HG03139 (cell line): Measurements from ENCODE around the gene ALCAM.
A peak's percentile ranks its signal among the peaks of the same experiment; 100 is the strongest.

Source experiments
- ATAC-seq: cut with Tn5 transposase; IDR thresholded peaks from one replicate; pipeline ENCODE4 v1.9.1; 2021; ENCODE audit not compliant: unreplicated experiment

The ALCAM gene

DNA sequence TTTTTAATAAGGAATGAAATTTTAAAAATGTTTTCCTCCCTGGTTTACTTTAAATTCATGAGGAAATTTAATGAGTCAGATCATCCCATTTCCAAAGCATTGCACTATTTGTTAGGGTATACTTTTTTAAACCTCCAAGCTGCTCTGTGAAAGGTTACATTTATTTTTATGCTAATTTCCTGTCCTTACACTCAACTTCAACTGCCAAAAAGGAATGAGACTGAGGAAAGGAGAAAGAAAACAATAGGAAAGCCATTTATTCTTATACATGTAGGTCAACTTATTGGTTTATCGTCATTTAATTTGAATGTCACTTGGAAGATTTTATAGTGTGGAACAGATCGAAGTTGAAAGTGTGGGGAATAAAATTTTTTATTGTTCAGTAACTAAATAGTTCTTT is 104.1 kb downstream of the ALCAM start:
- ATAC-seq = no peak

GRCh38 chr3:105473521-105474223 is 107.0 kb downstream of the ALCAM start:
- no peak for ATAC-seq

DNA sequence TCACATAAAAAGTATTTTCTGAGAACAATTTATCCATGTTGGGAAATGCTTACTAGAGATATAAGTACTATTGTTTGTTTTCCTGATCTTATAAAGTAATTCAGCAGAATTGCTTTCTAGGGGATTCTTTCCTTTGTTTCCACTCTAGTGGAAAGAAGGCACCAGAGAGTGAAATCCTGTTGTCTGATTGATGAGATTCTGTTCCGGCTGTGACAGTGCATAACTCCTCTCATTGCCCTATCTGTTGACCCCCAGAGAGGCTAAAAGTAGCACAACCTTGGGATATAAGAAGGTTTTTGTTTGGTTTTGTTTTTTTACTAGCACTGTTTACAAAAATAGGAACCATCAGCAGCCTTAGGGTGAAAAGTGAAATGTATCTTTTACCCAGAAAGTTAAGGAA is 114.1 kb downstream of the ALCAM start:
- ATAC-seq = no peak

GRCh38 chr3:105483476-105483875 is 116.8 kb downstream of the ALCAM start:
- no peak for ATAC-seq

DNA sequence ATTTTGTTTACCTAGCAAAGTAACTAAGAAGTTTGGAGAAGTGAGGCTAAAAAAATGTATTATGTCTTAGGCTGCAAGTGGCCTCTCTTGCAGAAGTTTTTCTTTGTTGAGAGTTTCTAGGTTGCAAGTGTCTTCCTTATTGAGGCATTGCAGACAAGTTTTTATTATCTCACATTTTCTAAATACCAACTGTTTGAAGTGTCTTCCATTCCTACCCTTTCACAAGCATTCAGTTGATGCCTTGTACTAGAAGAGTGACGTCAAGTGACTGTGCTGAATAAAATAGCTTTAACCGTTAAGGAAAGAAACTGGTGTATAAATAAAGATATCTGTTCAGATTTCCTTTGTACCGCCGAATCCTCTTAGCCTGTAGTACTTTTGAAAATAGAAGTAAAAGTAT is 123.3 kb downstream of the ALCAM start:
- ATAC-seq = no peak

- ATAC-seq = no peak
Observed at GRCh38 chr3:105493305-105493892, 126.7 kb downstream of the ALCAM start.

DNA sequence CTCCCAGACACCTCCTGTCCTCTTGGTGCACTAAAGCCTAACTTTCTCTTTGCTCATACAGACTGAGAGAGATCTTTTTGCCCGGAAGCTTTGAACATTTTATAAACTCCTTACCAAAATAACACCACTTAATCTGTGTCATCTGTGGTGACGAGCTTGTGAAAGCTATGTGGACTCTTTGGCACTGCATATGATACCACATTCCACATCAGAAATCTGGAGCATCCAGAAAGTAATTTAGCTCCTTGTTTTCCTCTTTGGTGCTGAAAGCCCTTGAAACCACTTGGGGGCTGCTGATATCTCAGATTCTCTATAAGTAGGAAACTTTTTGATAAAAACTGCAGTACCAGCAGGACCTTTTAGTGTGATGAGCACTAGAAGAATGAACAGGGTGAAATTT is 128.3 kb downstream of the ALCAM start:
- ATAC-seq = no peak

DNA sequence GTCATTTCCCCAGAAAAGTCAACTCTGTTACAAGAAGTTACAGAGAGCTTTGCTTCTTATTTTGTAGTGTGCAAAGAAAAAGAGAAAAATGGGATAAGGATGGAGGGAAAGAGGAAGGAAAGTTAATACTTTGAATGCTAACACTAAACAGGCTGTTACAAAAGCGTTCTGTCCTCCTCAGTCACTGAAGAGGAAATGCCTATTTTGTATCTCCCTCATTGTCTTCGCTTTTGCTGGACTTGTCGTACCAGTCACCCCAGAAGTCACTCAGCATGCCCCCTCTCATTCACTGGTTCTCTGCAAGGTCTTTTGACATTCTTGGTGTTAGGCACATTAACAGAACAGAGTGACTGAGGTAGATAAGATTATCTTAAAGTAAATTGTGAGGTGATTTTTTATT is 129.6 kb downstream of the ALCAM start:
- ATAC-seq = no peak

GRCh38 chr3:105497386-105497785 is 130.7 kb downstream of the ALCAM start:
- no peak for ATAC-seq

DNA sequence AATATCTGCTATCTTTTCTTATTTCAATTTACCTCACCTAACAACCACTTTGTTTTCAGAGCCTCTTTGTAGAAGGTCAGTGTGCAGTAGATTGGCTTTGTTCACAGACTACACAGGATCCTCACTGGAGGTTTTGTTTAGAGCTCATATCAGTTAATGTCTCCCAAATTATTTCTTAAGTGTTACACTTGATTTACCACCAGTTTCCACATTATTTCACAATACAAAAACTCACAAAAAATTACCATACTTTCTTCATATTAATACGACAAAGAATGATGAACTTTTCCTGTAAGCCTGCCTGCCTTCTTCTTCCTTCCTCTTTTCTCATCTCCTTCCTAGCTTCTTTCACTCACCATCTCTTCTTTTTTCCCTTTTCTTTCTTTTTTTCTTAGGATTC is 133.3 kb downstream of the ALCAM start:
- ATAC-seq = no peak

DNA sequence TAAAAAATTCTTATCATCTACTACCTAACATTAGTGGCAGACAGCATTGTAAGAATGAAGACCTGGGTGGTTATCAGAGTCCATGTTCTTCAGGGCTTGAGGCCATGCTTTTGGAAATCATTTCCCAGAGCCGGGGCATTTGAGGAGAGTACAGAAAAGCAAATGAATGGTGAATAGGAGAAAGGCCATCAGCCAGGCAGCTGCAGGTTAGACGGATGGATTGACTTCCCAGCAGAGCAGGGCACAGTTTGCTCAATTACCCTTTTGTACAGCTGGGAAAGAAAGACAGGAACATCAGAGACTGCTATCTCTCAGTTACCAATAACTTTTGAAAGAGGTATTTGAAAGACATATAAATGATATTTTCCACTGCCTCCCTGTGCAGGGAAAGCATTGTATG is 135.6 kb downstream of the ALCAM start:
- ATAC-seq = no peak

- no peak for ATAC-seq
Observed at GRCh38 chr3:105503191-105503593, 136.5 kb downstream of the ALCAM start.

- no peak for ATAC-seq
Observed at GRCh38 chr3:105504440-105504951, 137.8 kb downstream of the ALCAM start.

GRCh38 chr3:105505170-105505569 is 138.5 kb downstream of the ALCAM start:
- no peak for ATAC-seq

- no peak for ATAC-seq
Observed at GRCh38 chr3:105511031-105511430, 144.3 kb downstream of the ALCAM start.

DNA sequence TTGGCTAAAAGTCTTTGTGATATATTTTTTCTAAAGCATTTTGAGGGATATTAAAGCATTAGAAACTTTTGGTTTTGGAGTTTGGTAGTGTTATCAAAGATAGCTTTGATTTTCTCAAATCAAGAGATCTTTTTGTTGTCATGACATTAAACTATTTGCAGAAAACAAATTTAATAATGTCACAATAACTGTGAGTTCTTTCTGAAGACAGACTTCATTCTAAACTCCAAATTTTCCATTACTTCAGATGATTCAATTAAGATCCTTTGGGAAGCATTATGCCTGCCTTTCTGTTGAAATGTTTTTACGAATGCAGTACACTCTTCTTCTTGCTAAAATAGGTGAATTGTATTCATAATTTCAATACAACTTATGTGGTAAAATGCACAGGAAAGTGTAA is 145.4 kb downstream of the ALCAM start:
- ATAC-seq = no peak

- ATAC-seq = no peak
Observed at GRCh38 chr3:105513042-105513441, 146.3 kb downstream of the ALCAM start.

- no peak for ATAC-seq
Observed at GRCh38 chr3:105513886-105514285, 147.2 kb downstream of the ALCAM start.

- ATAC-seq = no peak
Observed at GRCh38 chr3:105515372-105515771, 148.7 kb downstream of the ALCAM start.

DNA sequence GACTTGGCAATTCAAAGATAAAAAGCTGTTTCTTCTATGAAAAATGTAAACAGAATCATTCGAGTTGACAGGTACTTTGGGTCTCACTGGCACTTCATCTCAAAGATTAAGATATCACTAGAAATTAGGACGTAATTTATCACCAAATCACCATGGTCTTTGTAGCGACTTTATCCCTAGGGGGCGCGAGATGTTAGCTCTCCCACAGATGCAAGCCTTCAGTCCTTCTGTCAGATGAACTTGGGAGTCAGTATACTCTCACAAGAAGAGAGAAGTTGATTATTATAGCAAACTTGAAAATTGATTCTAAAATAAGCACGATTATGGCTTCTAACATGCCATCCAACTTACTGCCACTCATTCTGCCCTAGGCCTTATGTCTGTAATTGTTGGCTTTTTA is 150.3 kb downstream of the ALCAM start:
- ATAC-seq = no peak

DNA sequence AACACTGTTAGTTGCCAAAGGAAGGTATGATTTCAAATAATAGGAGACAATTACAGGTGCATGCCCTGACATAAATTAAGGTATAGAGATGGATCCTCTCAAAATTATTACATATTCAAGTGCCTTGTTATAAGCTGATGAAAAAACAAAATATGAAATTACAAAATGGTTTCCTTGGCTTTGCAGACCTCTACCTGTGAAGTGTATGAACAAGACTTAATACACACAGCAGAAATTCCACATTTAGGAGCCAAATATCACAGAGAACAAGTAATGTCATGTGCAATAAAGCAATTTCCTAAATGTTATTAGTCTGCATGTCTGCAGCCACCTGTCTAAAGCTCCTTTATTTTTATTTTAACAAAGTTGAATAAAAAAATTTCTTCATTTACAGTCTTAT is 151.5 kb downstream of the ALCAM start:
- ATAC-seq = no peak

DNA sequence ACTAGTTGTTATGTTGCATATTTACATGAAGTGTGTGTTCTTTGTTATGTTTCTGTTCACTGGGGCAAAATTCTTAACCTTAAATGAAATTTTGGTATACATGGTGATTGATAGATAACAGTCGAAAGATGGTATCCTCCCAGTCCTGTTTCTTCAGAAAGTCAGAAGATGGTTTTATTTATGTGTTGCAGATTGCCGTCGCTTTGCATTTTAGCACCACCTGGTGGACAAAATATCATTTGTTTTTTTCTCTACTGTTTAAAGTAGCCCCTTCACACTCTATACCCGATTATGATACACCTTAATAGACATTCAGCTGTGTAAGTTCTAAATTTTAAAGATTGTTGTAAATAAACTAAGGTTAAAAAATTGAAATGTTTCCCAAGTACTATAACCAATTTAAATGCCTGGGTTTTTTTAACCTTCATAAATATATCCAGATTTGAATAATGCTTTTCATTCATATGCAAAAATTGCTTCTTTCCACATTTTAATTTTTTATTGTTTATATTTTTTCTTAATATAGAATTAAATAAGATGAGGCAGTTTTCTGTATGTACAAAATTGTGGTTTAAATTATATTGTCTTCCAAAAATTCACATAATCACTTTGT is 152.2 kb downstream of the ALCAM start:
- peak; percentile 67 for ATAC-seq
